CD4-positive, alpha-beta T cell treated with Interleukin-17A for 1 hour (primary cell): ENCODE measurements around the gene SEC14L6.

Experiments used
- DNase-seq: peaks from one replicate; pipeline ENCODE4 v3.0.0-alpha.2; 2020

The SEC14L6 gene

DNA sequence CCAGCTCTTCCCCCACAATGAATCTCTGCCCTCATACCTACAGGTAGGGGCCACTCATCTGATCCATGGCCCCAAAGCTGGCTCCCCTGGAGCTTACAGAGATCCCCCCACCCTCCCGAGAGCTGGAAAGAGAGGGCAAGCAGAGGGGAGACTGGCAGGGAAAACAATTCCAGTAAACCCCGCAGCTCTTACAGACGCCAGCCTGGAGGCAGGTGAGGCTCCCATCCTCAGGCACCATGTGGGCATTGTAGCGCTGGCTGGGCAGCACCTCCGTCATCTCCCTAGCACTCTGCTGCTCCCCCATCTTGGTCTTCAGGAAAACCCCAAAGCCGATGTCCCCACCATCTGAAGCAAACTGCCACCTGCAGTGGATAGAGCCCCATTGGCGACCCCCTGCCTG, 55.2 kb downstream of the SEC14L6 start:
- no peak for DNase-seq

- no peak for DNase-seq
These were observed 56.1 kb downstream of the SEC14L6 start for GRCh38 chr22:30490399-30490798.

GRCh38 chr22:30488121-30488520, 58.4 kb downstream of the SEC14L6 start:
- no peak for DNase-seq

DNA sequence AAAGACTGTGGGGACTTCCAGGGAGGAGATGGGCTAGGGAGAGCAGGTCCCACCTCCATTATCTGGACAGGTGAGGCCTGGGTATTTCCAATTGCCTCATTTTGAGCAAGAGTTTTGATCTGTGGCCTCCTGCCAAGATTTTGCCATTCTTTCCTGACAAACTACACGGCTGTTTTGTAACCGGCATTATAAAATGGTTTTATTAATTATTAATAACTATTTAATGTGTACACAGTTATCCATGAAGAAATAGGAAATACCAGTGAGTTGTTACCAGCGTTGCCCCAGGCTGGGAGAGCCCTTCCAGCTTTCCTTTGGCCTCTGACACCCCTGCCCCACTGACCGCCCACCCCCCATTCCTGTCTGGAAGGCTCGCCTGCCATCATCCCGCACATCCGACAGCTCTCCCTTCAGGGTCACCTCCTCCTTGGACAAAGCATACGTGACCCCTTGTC, 59.9 kb downstream of the SEC14L6 start:
- no peak for DNase-seq

GRCh38 chr22:30486118-30486517, 60.4 kb downstream of the SEC14L6 start:
- DNase-seq = no peak

- DNase-seq = peak; percentile 80
These were observed 61.1 kb downstream of the SEC14L6 start for GRCh38 chr22:30485362-30485988.

GRCh38 chr22:30483169-30483568, 63.4 kb downstream of the SEC14L6 start:
- DNase-seq = no peak

DNA sequence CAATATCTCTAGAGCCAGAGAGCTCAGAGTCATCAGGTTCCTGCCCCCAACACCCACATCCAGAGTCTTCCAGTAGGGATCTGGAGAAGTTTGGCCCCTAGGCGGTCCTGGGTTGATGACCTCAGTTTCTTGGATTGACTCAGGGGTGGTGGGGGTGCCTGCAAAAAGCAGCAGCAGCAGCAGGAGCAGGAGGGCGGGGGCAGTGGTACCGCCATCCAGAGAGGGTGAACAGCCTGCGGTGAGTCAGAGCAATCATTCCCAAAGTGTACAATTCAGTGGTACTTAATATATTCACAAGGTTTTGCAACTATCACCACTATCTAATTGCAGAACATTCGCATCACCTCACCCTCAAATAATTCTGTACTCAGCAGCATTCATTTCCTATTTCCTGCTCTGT, 64.8 kb downstream of the SEC14L6 start:
- DNase-seq = no peak

DNA sequence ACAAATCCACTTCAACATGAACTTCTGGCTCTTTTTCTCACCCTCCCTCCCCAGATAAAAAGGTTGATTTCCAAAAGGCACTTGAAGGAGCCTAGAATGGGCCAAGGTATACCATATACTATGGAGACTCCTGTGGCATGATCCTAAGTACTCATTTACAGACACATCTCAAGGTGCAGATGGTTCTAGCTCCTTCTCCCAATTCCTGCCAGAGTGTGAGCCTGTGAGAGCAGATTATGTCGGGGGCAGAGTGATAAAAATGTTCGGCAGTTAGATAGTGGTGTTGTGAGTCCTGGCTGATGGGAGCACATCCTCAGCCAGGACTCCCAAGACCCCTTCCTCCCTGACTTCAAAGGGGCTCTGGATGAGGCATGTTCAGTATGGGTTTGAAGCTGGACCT, 66.6 kb downstream of the SEC14L6 start:
- DNase-seq = no peak

- peak; percentile 38 for DNase-seq
These were observed 71.7 kb downstream of the SEC14L6 start for GRCh38 chr22:30474683-30475424.

DNA sequence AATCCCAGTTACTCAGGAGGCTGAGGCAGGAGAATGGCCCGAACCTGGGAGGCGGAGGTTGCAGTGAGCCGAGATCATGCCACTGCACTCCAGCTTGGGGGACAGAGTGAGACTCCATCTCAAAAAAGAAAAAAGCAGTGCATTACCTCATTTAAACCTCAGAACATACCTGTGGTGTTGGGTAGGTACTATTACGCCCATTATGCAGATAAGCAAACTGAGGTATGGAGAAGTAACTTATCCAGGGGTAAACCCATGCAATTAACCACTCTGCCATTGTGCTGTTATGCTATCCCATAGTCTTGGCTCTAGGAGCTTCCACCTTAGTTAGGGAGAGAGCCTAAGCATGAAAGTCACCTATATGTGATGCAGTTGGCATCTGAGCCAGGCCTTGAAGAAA, 72.4 kb downstream of the SEC14L6 start:
- DNase-seq = no peak

DNA sequence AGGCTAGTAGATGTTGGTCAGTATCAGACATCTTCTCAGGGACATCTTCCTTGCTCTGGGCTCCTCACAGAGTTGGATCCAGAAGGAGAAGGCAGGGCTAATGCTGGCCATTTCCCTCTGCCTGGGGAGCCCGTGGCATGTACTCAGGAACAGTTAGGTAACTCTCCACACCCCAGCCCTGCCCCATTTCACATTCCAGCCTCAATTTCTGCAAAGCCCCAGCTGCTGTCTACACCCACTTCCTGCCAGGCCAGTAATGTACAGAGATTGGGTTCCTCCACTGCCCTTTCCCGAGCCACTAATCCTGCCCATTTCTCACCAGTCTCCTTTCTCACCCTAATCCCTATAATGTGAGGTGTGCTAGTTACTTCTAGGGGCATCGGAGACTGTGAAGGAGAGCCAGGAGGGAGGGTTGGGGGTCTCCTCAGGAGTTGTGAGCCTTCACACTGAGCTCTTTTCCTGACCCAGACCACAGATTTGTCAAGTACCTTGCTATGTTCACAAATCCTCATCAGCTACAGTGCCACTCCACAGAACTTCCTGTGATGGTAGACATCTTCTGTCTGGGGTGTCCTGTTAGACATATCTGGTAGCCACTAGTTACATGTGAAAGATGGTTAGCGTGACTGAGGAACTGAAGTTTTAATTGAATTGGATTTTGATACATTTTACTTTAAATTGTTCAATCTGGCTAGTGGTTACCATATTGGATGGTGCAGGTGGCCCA, 73.4 kb downstream of the SEC14L6 start:
- no peak for DNase-seq
